ENCODE data around the gene CDK15. TPM values are rescaled to one million over a fixed set of nuclear protein-coding genes. Genes with fewer than 3 reads are reported as not detected.

Gene CDK15
- total RNA-seq, 1 experiment from 2014 or later: 4.8 TPM

DNA sequence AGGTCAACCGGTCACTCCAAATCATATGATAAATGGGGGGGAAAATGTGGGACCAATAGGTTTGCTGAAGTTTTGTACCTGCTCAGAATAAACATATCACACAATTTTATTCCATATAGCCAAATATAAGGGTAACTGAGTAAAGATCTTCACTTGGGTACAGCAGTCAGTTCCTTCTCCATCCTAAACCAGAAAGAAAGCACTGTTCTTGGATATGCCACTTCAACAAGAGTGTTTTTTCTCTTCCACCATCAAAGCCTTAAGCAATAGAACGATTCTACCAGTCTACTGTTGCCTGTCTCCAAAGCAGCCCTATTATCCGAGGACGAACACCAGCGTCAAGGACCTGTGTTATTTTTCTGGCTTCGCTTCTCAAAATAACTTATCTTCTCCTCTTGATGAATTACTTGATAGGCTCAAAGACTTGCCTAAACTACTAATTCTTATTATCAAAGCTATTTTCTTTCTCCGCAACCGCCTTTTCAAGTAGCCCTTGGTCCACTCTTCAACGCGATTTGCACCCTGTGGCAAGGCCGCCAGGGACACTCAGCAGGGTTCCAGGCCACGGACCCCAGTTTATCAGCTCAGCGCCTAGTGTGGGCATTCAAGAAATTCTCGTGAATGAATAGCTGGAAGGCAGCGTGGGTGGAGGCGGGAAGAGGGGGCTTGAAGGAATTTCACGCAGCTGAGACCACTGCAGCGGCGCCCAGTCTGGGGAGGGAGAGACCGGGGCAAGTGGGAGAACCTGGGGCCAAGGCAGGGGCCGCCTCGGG lies 26.2 kb upstream of the CDK15 start (continued):
- TF ChIP-seq, protein P1, sequence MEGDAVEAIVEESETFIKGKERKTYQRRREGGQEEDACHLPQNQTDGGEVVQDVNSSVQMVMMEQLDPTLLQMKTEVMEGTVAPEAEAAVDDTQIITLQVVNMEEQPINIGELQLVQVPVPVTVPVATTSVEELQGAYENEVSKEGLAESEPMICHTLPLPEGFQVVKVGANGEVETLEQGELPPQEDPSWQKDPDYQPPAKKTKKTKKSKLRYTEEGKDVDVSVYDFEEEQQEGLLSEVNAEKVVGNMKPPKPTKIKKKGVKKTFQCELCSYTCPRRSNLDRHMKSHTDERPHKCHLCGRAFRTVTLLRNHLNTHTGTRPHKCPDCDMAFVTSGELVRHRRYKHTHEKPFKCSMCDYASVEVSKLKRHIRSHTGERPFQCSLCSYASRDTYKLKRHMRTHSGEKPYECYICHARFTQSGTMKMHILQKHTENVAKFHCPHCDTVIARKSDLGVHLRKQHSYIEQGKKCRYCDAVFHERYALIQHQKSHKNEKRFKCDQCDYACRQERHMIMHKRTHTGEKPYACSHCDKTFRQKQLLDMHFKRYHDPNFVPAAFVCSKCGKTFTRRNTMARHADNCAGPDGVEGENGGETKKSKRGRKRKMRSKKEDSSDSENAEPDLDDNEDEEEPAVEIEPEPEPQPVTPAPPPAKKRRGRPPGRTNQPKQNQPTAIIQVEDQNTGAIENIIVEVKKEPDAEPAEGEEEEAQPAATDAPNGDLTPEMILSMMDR (IDR thresholded peaks at IDR 0.05): no peak

DNA sequence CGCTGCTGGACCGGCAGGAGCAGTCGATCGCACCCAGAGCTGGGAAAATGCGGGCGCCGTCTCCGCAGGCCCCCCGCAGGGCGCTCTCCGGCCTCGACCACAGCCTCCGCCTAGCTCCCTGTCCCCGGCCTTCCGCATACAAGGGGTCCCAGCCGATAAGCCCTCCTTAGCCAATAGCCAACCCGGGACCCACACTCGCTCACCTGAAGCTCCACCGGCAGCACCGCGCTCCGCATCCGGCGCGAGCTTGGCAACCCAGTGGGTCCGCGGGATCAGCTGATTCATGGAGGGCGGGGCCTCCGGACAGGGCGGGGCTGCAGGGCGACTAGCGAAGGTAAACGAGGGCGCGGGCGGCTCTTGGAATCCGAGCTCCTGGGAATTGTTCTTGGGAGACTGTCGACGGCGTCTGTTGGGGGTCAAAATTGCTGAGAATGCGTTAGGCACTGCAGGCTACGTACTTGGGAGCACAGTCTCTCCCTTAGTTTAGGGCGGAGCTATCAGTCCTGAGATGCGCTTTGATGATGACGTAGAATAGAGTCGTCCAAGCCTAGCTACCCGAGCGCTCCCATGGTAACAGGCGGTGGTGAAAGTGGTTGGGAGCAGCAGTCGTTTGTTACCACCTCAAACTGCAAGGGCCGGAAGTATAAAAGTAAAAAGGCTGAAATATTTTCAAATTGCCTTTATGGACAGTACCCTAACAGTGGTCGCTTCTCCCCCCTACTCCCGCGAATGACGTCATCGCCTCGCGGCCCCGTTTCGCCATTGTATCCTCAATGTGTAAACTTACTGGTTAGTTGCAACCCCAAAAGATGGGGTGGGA lies 25.5 kb upstream of the CDK15 start, which contains the start of gene ALS2:
ALS2 (minus strand) TSS at position 260 of the 820 bp plus-strand sequence. CDS start 12,048 bp downstream, outside the sequence.
- H3K27me3 ChIP-seq (ENCODE audit: control insufficient read depth, insufficient read depth, low read length): no peaks in the 10 kb centered on the region
- H3K9me3 ChIP-seq (ENCODE audit: control insufficient read depth, insufficient read depth, low read depth, low read length): no peaks in the 10 kb centered on the region
- BruUV-seq (replicated peaks): no TSS peak
- no peaks in the 10 kb centered on the region; the same call in none of the 2 replicates for H3K36me3 ChIP-seq (ENCODE audit: control insufficient read depth, insufficient read depth, low read length)
- H3K4me1 ChIP-seq (ENCODE audit: control insufficient read depth, insufficient read depth, low read length): peaks cover 30% of the 10 kb centered on the region
- ChIA-PET POLR2A (interaction anchor here (0.6 to 1.1 kb wide), 2 partner anchors 12 to 105 kb away, joined by 3 to 9 read pairs; no protein-coding TSS in a partner anchor), CTCF (interaction anchor here (0.6 kb wide), 1 partner anchor 49 kb away, joined by 3 read pairs; no protein-coding TSS in a partner anchor)
- TF ChIP-seq POLR2AphosphoS5 (IDR thresholded peaks at IDR 0.05; ENCODE audit: low read depth, low read length): peak; percentile 85
- TF ChIP-seq, protein P2, sequence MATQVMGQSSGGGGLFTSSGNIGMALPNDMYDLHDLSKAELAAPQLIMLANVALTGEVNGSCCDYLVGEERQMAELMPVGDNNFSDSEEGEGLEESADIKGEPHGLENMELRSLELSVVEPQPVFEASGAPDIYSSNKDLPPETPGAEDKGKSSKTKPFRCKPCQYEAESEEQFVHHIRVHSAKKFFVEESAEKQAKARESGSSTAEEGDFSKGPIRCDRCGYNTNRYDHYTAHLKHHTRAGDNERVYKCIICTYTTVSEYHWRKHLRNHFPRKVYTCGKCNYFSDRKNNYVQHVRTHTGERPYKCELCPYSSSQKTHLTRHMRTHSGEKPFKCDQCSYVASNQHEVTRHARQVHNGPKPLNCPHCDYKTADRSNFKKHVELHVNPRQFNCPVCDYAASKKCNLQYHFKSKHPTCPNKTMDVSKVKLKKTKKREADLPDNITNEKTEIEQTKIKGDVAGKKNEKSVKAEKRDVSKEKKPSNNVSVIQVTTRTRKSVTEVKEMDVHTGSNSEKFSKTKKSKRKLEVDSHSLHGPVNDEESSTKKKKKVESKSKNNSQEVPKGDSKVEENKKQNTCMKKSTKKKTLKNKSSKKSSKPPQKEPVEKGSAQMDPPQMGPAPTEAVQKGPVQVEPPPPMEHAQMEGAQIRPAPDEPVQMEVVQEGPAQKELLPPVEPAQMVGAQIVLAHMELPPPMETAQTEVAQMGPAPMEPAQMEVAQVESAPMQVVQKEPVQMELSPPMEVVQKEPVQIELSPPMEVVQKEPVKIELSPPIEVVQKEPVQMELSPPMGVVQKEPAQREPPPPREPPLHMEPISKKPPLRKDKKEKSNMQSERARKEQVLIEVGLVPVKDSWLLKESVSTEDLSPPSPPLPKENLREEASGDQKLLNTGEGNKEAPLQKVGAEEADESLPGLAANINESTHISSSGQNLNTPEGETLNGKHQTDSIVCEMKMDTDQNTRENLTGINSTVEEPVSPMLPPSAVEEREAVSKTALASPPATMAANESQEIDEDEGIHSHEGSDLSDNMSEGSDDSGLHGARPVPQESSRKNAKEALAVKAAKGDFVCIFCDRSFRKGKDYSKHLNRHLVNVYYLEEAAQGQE (IDR thresholded peaks at IDR 0.05; ENCODE audit: insufficient read depth in 1 of 2, low read depth in 2 of 2, low read length in 1 of 2): 0 out of 4 replicates have a peak, but pooled peaks of 1 of the 2 experiments have one; percentile 9
- TF ChIP-seq SIN3A (IDR thresholded peaks at IDR 0.05; ENCODE audit: borderline replicate concordance, insufficient read depth, low read depth, low read length): peak; percentile 75; the same call in 1 of the 2 replicates
- TF ChIP-seq TCF7L2 (IDR thresholded peaks at IDR 0.05; ENCODE audit: low read depth, low read length): peak; percentile 90
- TF ChIP-seq, protein P1 (IDR thresholded peaks at IDR 0.05): no peak
- in situ Hi-C loops (cut with HindIII; ENCODE audit: low pct_unique_long_range_greater_than_20kb, low sequenced_read_pairs): no loop called here
- intact Hi-C loops (cut with micrococcal nuclease; ENCODE audit: unreplicated experiment): no loop called here
- peak within 1 kb of the TSS; percentile 73 to 99 for H3K4me3 ChIP-seq (ENCODE audit: low read depth in 2 of 2, low read length in 2 of 2)
- H3K27ac ChIP-seq (ENCODE audit: low read length): peak within 1 kb of the TSS; percentile 95
- DNase-seq (ENCODE audit: low read depth, low spot score): peak; percentile 99
- ATAC-seq: peak; percentile 97

All from Panc1 (cell line).